ENCODE measurements around the gene KRT38.

The KRT38 gene

GRCh38 chr17:41440531-41441033 lies at the start of gene KRT38:
TSS of gene KRT38 (minus strand) at chr17:41440983. CDS start at chr17:41440921, 62 bp downstream.
- no peak for DNase-seq

GRCh38 chr17:41489531-41489930 lies 48.7 kb upstream of the KRT38 start, which contains the start of gene KRT36:
TSS of gene KRT36 (minus strand) at chr17:41489910. CDS start at chr17:41489864, 46 bp downstream.
- DNase-seq, result no peak

GRCh38 chr17:41486809-41487530 lies 46.2 kb upstream of the KRT38 start:
- no peak for DNase-seq

- no peak for DNase-seq
Measured at GRCh38 chr17:41486316-41486715, 45.5 kb upstream of the KRT38 start.

GRCh38 chr17:41484920-41485904 lies 44.4 kb upstream of the KRT38 start:
- no peak for DNase-seq

GRCh38 chr17:41483991-41484826 lies 43.4 kb upstream of the KRT38 start:
- no peak for DNase-seq

- no peak for DNase-seq
Measured at GRCh38 chr17:41483531-41483930, 42.7 kb upstream of the KRT38 start.

GRCh38 chr17:41481036-41481435 lies 40.3 kb upstream of the KRT38 start, which contains the start of gene KRT35:
TSS of gene KRT35 (minus strand) at chr17:41481151. CDS start at chr17:41481097, 54 bp downstream.
- no peak for DNase-seq

- DNase-seq, result no peak
Measured at GRCh38 chr17:41480581-41480980, 39.8 kb upstream of the KRT38 start.

GRCh38 chr17:41480136-41480535 lies 39.4 kb upstream of the KRT38 start:
- no peak for DNase-seq

- DNase-seq, result no peak
Measured at GRCh38 chr17:41478237-41478636, 37.5 kb upstream of the KRT38 start.

GRCh38 chr17:41476866-41477815 lies 36.4 kb upstream of the KRT38 start:
- no peak for DNase-seq

- no peak for DNase-seq
Measured at GRCh38 chr17:41475421-41475820, 34.6 kb upstream of the KRT38 start.

GRCh38 chr17:41474863-41475262 lies 34.1 kb upstream of the KRT38 start:
- DNase-seq, result no peak

GRCh38 chr17:41468346-41468745 lies 27.6 kb upstream of the KRT38 start:
- DNase-seq, result no peak

- no peak for DNase-seq
Measured at GRCh38 chr17:41467561-41467960, 26.8 kb upstream of the KRT38 start.

- no peak for DNase-seq
Measured at GRCh38 chr17:41466988-41467387, 26.2 kb upstream of the KRT38 start, which contains the start of gene KRT32. TSS of gene KRT32 (minus strand) at chr17:41467386. CDS start at chr17:41467325, 61 bp downstream.

GRCh38 chr17:41464682-41465081 lies 23.9 kb upstream of the KRT38 start:
- DNase-seq, result no peak

- DNase-seq, result no peak
Measured at GRCh38 chr17:41464173-41464572, 23.4 kb upstream of the KRT38 start.

- DNase-seq, result no peak
Measured at GRCh38 chr17:41463746-41464145, 23.0 kb upstream of the KRT38 start.

GRCh38 chr17:41462705-41463104 lies 21.9 kb upstream of the KRT38 start:
- DNase-seq, result no peak
